Osteoblast (primary cell): ENCODE measurements around the gene FUBP3. TPM values are rescaled to one million over a fixed set of nuclear protein-coding genes. Genes with fewer than 3 reads are reported as not detected.

Experiments used
- DNase-seq: peaks from one replicate; pipeline ENCODE4 v3.0.0; 2011; ENCODE audit warnings: low spot score, mixed read lengths; ENCODE audit not compliant: insufficient read length; ENCODE audit errors: missing footprints
- H2AFZ ChIP-seq: 2 replicates; pipeline ENCODE4 v1.6.0; 2011; ENCODE audit warnings: mild to moderate bottlenecking, low read length
- H3K27ac ChIP-seq: 2 replicates; pipeline ENCODE4 v1.5.1; 2011; ENCODE audit warnings: mild to moderate bottlenecking, low read depth, low read length, moderate library complexity
- H3K27me3 ChIP-seq: 2 replicates; pipeline ENCODE4 v1.6.0; 2012; ENCODE audit warnings: mild to moderate bottlenecking, control low read depth, inconsistent platforms, low read length, moderate library complexity; ENCODE audit not compliant: insufficient read depth
- H3K36me3 ChIP-seq: 2 replicates; pipeline ENCODE4 v1.5.1; 2011; ENCODE audit warnings: mild to moderate bottlenecking, low read length, control low read depth, moderate library complexity; ENCODE audit not compliant: insufficient read depth
- H3K4me1 ChIP-seq: 2 replicates; pipeline ENCODE4 v1.5.1; 2011; ENCODE audit warnings: mild to moderate bottlenecking, low read length, control low read depth, moderate library complexity; ENCODE audit not compliant: insufficient read depth
- H3K4me2 ChIP-seq: 2 replicates; pipeline ENCODE4 v1.6.0; 2011; ENCODE audit warnings: mild to moderate bottlenecking, low read length; ENCODE audit not compliant: insufficient read depth
- H3K4me3 ChIP-seq: fragments of 200-600 bp; sonication (generic); 3 replicates; pipeline ENCODE4 v1.5.1; 2012; ENCODE audit warnings: mild to moderate bottlenecking, low read length, inconsistent platforms; ENCODE audit not compliant: insufficient read depth
- H3K79me2 ChIP-seq: 2 replicates; pipeline ENCODE4 v1.6.0; 2012; ENCODE audit warnings: mild to moderate bottlenecking, low read length, control low read depth, inconsistent platforms; ENCODE audit not compliant: insufficient read depth
- H3K9me3 ChIP-seq: 2 replicates; pipeline ENCODE4 v1.5.1; 2011; ENCODE audit warnings: low read depth, low read length, control low read depth
- H4K20me1 ChIP-seq: 2 replicates; pipeline ENCODE4 v1.6.0; 2012; ENCODE audit warnings: mild to moderate bottlenecking, low read length, control low read depth; ENCODE audit not compliant: insufficient read depth
- CTCF ChIP-seq: IDR thresholded peaks from 2 replicates; pipeline ENCODE4 v1.5.1; 2011; ENCODE audit warnings: mild to moderate bottlenecking, low read depth, low read length, moderate library complexity; ENCODE audit errors: extremely low read depth
- total RNA-seq: library from RNA; depleted of rRNA; stranded (reverse); fragments of >200 nt; gene quantifications from 2 replicates; pipeline ENCODE4 v1.2.3, GENCODE V29; 2012

FUBP3 gene
- total RNA-seq, 1 donor: 45.6 TPM

- no peak overlapping the region for H3K4me3 ChIP-seq
- H3K9me3 ChIP-seq: no peaks in the 10 kb centered on the region
- no peak for DNase-seq
- H3K4me2 ChIP-seq: no peak overlapping the region
- H3K27me3 ChIP-seq: no peaks in the 10 kb centered on the region
- peaks cover 23% of the 10 kb centered on the region for H3K36me3 ChIP-seq
- no peaks in the 10 kb centered on the region for H3K4me1 ChIP-seq
- H4K20me1 ChIP-seq: peaks cover 27% of the 10 kb centered on the region
- no peak for TF ChIP-seq CTCF
- H2AFZ ChIP-seq: no peak overlapping the region
- peaks cover 70% of the 10 kb centered on the region for H3K79me2 ChIP-seq
- H3K27ac ChIP-seq: no peak overlapping the region
Observed at GRCh38 chr9:130593020-130593419, 13.6 kb downstream of the FUBP3 start.

GRCh38 chr9:130597228-130597627 lies 17.9 kb downstream of the FUBP3 start:
- Histone ChIP-seq H3K27me3 (no peaks in the 10 kb centered on the region), H3K4me3 (no peak overlapping the region), H4K20me1 (peaks cover 9% of the 10 kb centered on the region), H3K27ac (no peak overlapping the region), H3K79me2 (peaks cover 40% of the 10 kb centered on the region), H3K36me3 (peaks cover 37% of the 10 kb centered on the region), H3K9me3 (no peaks in the 10 kb centered on the region), H2AFZ (no peak overlapping the region), H3K4me1 (no peaks in the 10 kb centered on the region), H3K4me2 (no peak overlapping the region)
- no peak for DNase-seq
- TF ChIP-seq CTCF: no peak

- H3K4me1 ChIP-seq: no peaks in the 10 kb centered on the region
- no peaks in the 10 kb centered on the region for H3K9me3 ChIP-seq
- H3K27me3 ChIP-seq: no peaks in the 10 kb centered on the region
- no peak for DNase-seq
- H4K20me1 ChIP-seq: peaks cover 14% of the 10 kb centered on the region
- no peak overlapping the region for H3K4me2 ChIP-seq
- H3K79me2 ChIP-seq: peaks cover 36% of the 10 kb centered on the region
- H3K4me3 ChIP-seq: no peak overlapping the region
- no peak overlapping the region for H2AFZ ChIP-seq
- no peak overlapping the region for H3K27ac ChIP-seq
- peaks cover 37% of the 10 kb centered on the region for H3K36me3 ChIP-seq
- TF ChIP-seq CTCF: no peak
Observed at GRCh38 chr9:130598188-130598587, 18.8 kb downstream of the FUBP3 start.

GRCh38 chr9:130599625-130600024 lies 20.2 kb downstream of the FUBP3 start:
- Histone ChIP-seq H3K27ac (no peak overlapping the region), H4K20me1 (peaks cover 6% of the 10 kb centered on the region), H2AFZ (no peak overlapping the region), H3K9me3 (no peaks in the 10 kb centered on the region), H3K4me3 (no peak overlapping the region), H3K27me3 (no peaks in the 10 kb centered on the region), H3K4me1 (no peaks in the 10 kb centered on the region), H3K79me2 (peaks cover 31% of the 10 kb centered on the region), H3K4me2 (no peak overlapping the region), H3K36me3 (peaks cover 41% of the 10 kb centered on the region)
- TF ChIP-seq CTCF: no peak
- no peak for DNase-seq
